HepG2 (cell line): ENCODE measurements around the gene APOA1. TPM values are rescaled to one million over a fixed set of nuclear protein-coding genes. Genes with fewer than 3 reads are reported as not detected.
A peak's percentile ranks its signal among the peaks of the same experiment; 100 is the strongest.

Experiments used
- CERS6 ChIP-seq: sonication (generic); formaldehyde crosslinking; IDR thresholded peaks from 2 replicates; pipeline ENCODE4 v1.5.0; 2020; ENCODE audit warnings: missing genetic modification reagents
- EP300 ChIP-seq, 3 experiments: sonication (generic) in 1 of 3; formaldehyde crosslinking in 1 of 3; IDR thresholded peaks; 2 replicates each; pipeline versions ENCODE4 v1.5.1 to v1.6.1; 2011 to 2020; ENCODE audit warnings: low read depth in 2 of 3, low read length in 2 of 3, borderline replicate concordance in 1 of 3, improper control_type of control experiment in 1 of 3, mild to moderate bottlenecking in 1 of 3, missing genetic modification reagents in 1 of 3, moderate library complexity in 1 of 3
- GATA4 ChIP-seq: sonication (generic); IDR thresholded peaks from 2 replicates; pipeline ENCODE4 v1.6.1; 2016; ENCODE audit warnings: antibody characterized with exemption, low read depth, borderline replicate concordance
- HIC2 ChIP-seq: sonication (generic); formaldehyde crosslinking; IDR thresholded peaks from 2 replicates; pipeline ENCODE4 v1.9.0; 2022; ENCODE audit warnings: low read depth, missing genetic modification reagents
- HMG20A ChIP-seq: IDR thresholded peaks from 2 replicates; pipeline ENCODE4 v1.6.1; 2016; ENCODE audit warnings: borderline replicate concordance
- KDM4B ChIP-seq: sonication (generic); formaldehyde crosslinking; IDR thresholded peaks from 2 replicates; pipeline ENCODE4 v1.4.0; 2020; ENCODE audit warnings: missing genetic modification reagents
- MXD1 ChIP-seq: sonication (generic); formaldehyde crosslinking; IDR thresholded peaks from 2 replicates; pipeline ENCODE4 v1.4.0; 2020; ENCODE audit warnings: mild to moderate bottlenecking, missing genetic modification reagents
- NFE2 ChIP-seq: sonication (generic); formaldehyde crosslinking; IDR thresholded peaks from 2 replicates; pipeline ENCODE4 v1.4.0; 2020; ENCODE audit warnings: missing genetic modification reagents
- NFE2L1 ChIP-seq: sonication (generic); formaldehyde crosslinking; IDR thresholded peaks from 2 replicates; pipeline ENCODE4 v1.4.0; 2020; ENCODE audit warnings: missing genetic modification reagents, mild to moderate bottlenecking, borderline replicate concordance
- NFRKB ChIP-seq: fragments of 450-650 bp; IDR thresholded peaks from 2 replicates; pipeline ENCODE4 v1.6.1; 2017
- PRDM10 ChIP-seq: sonication (generic); formaldehyde crosslinking; IDR thresholded peaks from 2 replicates; pipeline ENCODE4 v1.4.0; 2020; ENCODE audit warnings: low read depth, missing genetic modification reagents
- RFX3 ChIP-seq: IDR thresholded peaks from 2 replicates; pipeline ENCODE4 v1.6.1; 2016; ENCODE audit warnings: missing biosample characterization, missing genetic modification reagents
- RXRB ChIP-seq: IDR thresholded peaks from 2 replicates; pipeline ENCODE4 v1.6.1; 2016; ENCODE audit warnings: borderline replicate concordance, missing genetic modification reagents, missing compliant biosample characterization
- SMAD9 ChIP-seq: sonication (generic); formaldehyde crosslinking; IDR thresholded peaks from 2 replicates; pipeline ENCODE4 v1.5.1; 2020; ENCODE audit warnings: mild to moderate bottlenecking, missing genetic modification reagents
- SPEN ChIP-seq: sonication (generic); formaldehyde crosslinking; IDR thresholded peaks from 2 replicates; pipeline ENCODE4 v1.5.1; 2020; ENCODE audit warnings: low read depth, mild to moderate bottlenecking, missing genetic modification reagents
- ZBTB7B ChIP-seq: sonication (generic); formaldehyde crosslinking; IDR thresholded peaks from 2 replicates; pipeline ENCODE4 v1.4.0; 2020; ENCODE audit warnings: missing genetic modification reagents
- ZFP90 ChIP-seq: sonication (generic); formaldehyde crosslinking; IDR thresholded peaks from 2 replicates; pipeline ENCODE4 v1.8.0; 2022; ENCODE audit warnings: missing genetic modification reagents, mild to moderate bottlenecking, inconsistent platforms, borderline replicate concordance
- ZNF160 ChIP-seq: sonication (generic); formaldehyde crosslinking; IDR thresholded peaks from 2 replicates; pipeline ENCODE4 v1.8.0; 2022; ENCODE audit warnings: mild to moderate bottlenecking, inconsistent platforms, missing genetic modification reagents
- ZNF180 ChIP-seq: sonication (generic); formaldehyde crosslinking; IDR thresholded peaks from 2 replicates; pipeline ENCODE4 v1.4.0; 2020; ENCODE audit warnings: low read depth, missing genetic modification reagents, borderline replicate concordance
- ZNF629 ChIP-seq: sonication (generic); formaldehyde crosslinking; conservative IDR thresholded peaks from 2 replicates; pipeline ENCODE4 v1.5.0; 2020; ENCODE audit warnings: missing genetic modification reagents
- ZNF777 ChIP-seq: sonication (generic); formaldehyde crosslinking; IDR thresholded peaks from 2 replicates; pipeline ENCODE4 v1.4.0; 2020; ENCODE audit warnings: missing genetic modification reagents
- ZNF792 ChIP-seq: IDR thresholded peaks from 2 replicates; pipeline ENCODE4 v1.6.1; 2016
- ZNF850 ChIP-seq: sonication (generic); formaldehyde crosslinking; conservative IDR thresholded peaks from 2 replicates; pipeline ENCODE4 v1.9.0; 2021; ENCODE audit warnings: mild to moderate bottlenecking, missing genetic modification reagents
- polyA plus RNA-seq, 8 experiments: library from polyadenylated mRNA; depleted of rRNA in 3 of 8; stranded (reverse) in 7 of 8; unstranded in 1 of 8; fragments of >200 nt; fragmentation: Illumina TruSeq in 4 of 8; extraction: Trizol in 4 of 8; gene quantifications; 2 replicates each; pipeline versions ENCODE4 v1.2.1 to v1.2.3, GENCODE V29; 2011 to 2016; ENCODE audit warnings: low read depth in 4 of 8, missing spikeins in 1 of 8, mixed read lengths in 1 of 8; ENCODE audit not compliant: insufficient read depth in 1 of 8
- total RNA-seq, 5 experiments: library from RNA; depleted of rRNA; stranded (reverse); fragments of >200 nt; fragmentation: Illumina TruSeq; extraction: Trizol; gene quantifications; 2 replicates each; pipeline ENCODE4 v1.2.3, GENCODE V29; 2016; ENCODE audit warnings: low read depth in 1 of 5

APOA1 gene
- total and polyA plus RNA-seq, 2 of the 13 experiments (the other 11 are each of a cell fraction or from before 2014, with no cell fraction given), result 1,973 to 5,485 TPM

GRCh38 chr11:116837231-116838091, at the start of gene APOA1 (continued):
- TF ChIP-seq CERS6 (CRISPR knock-in tag) (no peak), EP300 (IDR thresholded peaks at IDR 0.05; ENCODE audit: low read depth in 2 of 2, low read length in 2 of 2) (peak; percentile 91 to 95; a peak in 3 of 4 replicates), EP300 (CRISPR knock-in tag; IDR thresholded peaks at IDR 0.05; ENCODE audit: borderline replicate concordance) (peak; percentile 90), SMAD9 (no peak; the same call in 1 of the 2 replicates), NFE2L1 (no peak), SPEN (CRISPR knock-in tag) (peak; percentile 95), HIC2 (peak; percentile 87), ZNF160 (CRISPR knock-in tag) (peak; percentile 96), NFRKB (no peak), HMG20A (CRISPR knock-in tag) (peak; percentile 87), ZNF850 (CRISPR knock-in tag) (no peak), ZNF629 (CRISPR knock-in tag) (0 out of 2 replicates have a peak, but pooled peaks have one; percentile 53), GATA4 (peak; percentile 92), KDM4B (peak; percentile 28; the same call in 1 of the 2 replicates), ZFP90 (CRISPR knock-in tag) (peak; percentile 82; the same call in 1 of the 2 replicates), MXD1 (CRISPR knock-in tag) (peak; percentile 60; the same call in 1 of the 2 replicates), ZNF180 (no peak), PRDM10 (CRISPR knock-in tag) (peak; percentile 75; the same call in 1 of the 2 replicates), ZNF777 (CRISPR knock-in tag) (no peak; the same call in 1 of the 2 replicates), RXRB (CRISPR knock-in tag) (peak; percentile 92), ZBTB7B (peak; percentile 98), ZNF792 (0 out of 2 replicates have a peak, but pooled peaks have one; percentile 67), RFX3 (no peak), NFE2 (CRISPR knock-in tag) (no peak)
